B cell (primary cell): ENCODE results near the gene ANKRD24. TPM values are rescaled to one million over a fixed set of nuclear protein-coding genes. Genes with fewer than 3 reads are reported as not detected.
A peak's percentile ranks its signal among the peaks of the same experiment; 100 is the strongest.

Source experiments
- ATAC-seq: fragments of 200-7000 bp; cut with Tn5 transposase; one replicate; pipeline ENCODE4 v1.10.0; 2021; ENCODE audit warnings: low read depth, mild to moderate bottlenecking, moderate number of reproducible peaks, moderate library complexity
- CTCF ChIA-PET: fragments of 350-600 bp; sonication (Branson Sonifier 250); formaldehyde crosslinking; loops from one replicate; lab custom pipeline; 2021; ENCODE audit warnings: antibody characterized with exemption, inconsistent platforms; lab: Charles Lee
- POLR2A ChIA-PET: fragments of 350-600 bp; sonication (Branson Sonifier 250); formaldehyde crosslinking; loops from one replicate; lab custom pipeline; 2021; ENCODE audit warnings: antibody characterized with exemption; lab: Charles Lee
- DNase-seq: peaks from one replicate; pipeline ENCODE4 v3.0.0; 2013
- H2AFZ ChIP-seq: 2 replicates; pipeline ENCODE4 v1.6.1; 2012; ENCODE audit warnings: mild to moderate bottlenecking, low read depth, low read length; ENCODE audit not compliant: insufficient read depth, poor library complexity, severe bottlenecking
- H3K27ac ChIP-seq, 2 donors: 1 replicate in 1 of 2; 2 replicates in 1 of 2; pipeline ENCODE4 v1.5.1; 2012 to 2013; ENCODE audit warnings: low read length in 2 of 2, mild to moderate bottlenecking in 2 of 2, moderate library complexity in 1 of 2
- H3K27me3 ChIP-seq, 4 experiments: fragments of 200-600 bp in 1 of 4; sonication (generic) in 1 of 4; replicated peaks in 1 of 4; 1 replicate in 2 of 4; 2 replicates in 2 of 4; pipeline versions ENCODE4 v1.6.1 to v1.7.0; 2013 to 2016; ENCODE audit warnings: low read length in 3 of 4, mild to moderate bottlenecking in 2 of 4, mixed read lengths in 1 of 4, moderate library complexity in 1 of 4; ENCODE audit not compliant: insufficient read depth in 4 of 4, control insufficient read depth in 3 of 4; ENCODE audit errors: control extremely low read depth in 1 of 4
- H3K36me3 ChIP-seq, 2 experiments: replicated peaks in 1 of 2; 1 replicate in 1 of 2; 2 replicates in 1 of 2; pipeline versions ENCODE4 v1.6.1 to v1.7.1; 2013; ENCODE audit warnings: low read length in 1 of 2; ENCODE audit not compliant: insufficient read depth in 2 of 2, control insufficient read depth in 1 of 2; ENCODE audit errors: control extremely low read depth in 1 of 2, extremely low read depth in 1 of 2
- H3K4me1 ChIP-seq, 2 donors: fragments of 200-600 bp in 1 of 2; sonication (generic) in 1 of 2; 1 replicate in 1 of 2; 2 replicates in 1 of 2; pipeline versions ENCODE4 v1.5.1 to v1.6.1; 2013 to 2017; ENCODE audit warnings: low read length in 2 of 2; ENCODE audit not compliant: control insufficient read depth in 2 of 2, insufficient read depth in 2 of 2
- H3K4me2 ChIP-seq: replicated peaks from 2 replicates; pipeline ENCODE3; 2012; ENCODE audit warnings: mild to moderate bottlenecking, low read depth, low read length; ENCODE audit not compliant: poor library complexity, severe bottlenecking
- H3K4me3 ChIP-seq, 5 experiments: fragments of 200-600 bp in 1 of 5; sonication (generic) in 1 of 5; 1 replicate in 3 of 5; 2 replicates in 2 of 5; pipeline versions ENCODE4 v1.5.1 to v1.7.0; 2011 to 2016; ENCODE audit warnings: low read length in 4 of 5, mild to moderate bottlenecking in 4 of 5, low read depth in 2 of 5, control low read depth in 1 of 5, moderate library complexity in 1 of 5; ENCODE audit not compliant: insufficient read depth in 1 of 5; ENCODE audit errors: control extremely low read depth in 1 of 5, extremely low read depth in 1 of 5
- H3K79me2 ChIP-seq: fragments of 200-600 bp; sonication (generic); one replicate; pipeline ENCODE4 v1.6.0; 2016; ENCODE audit warnings: low read length; ENCODE audit not compliant: control insufficient read depth, insufficient read depth
- H3K9ac ChIP-seq: fragments of 200-600 bp; sonication (generic); 2 replicates; pipeline ENCODE4 v1.6.1; 2017; ENCODE audit warnings: mild to moderate bottlenecking, low read length, moderate library complexity
- H3K9me3 ChIP-seq, 3 donors: one replicate each; pipeline versions ENCODE4 v1.6.1 to v1.7.1; 2013; ENCODE audit warnings: low read length in 2 of 3; ENCODE audit not compliant: control insufficient read depth in 2 of 3, insufficient read depth in 1 of 3; ENCODE audit errors: control extremely low read depth in 1 of 3
- H4K20me1 ChIP-seq: 2 replicates; pipeline ENCODE4 v1.6.0; 2012; ENCODE audit warnings: mild to moderate bottlenecking, low read length; ENCODE audit not compliant: insufficient read depth, control insufficient read depth, poor library complexity, severe bottlenecking
- H3K27ac Mint-ChIP-seq: one replicate; pipeline ENCODE4 v1.8.0; 2021; ENCODE audit warnings: mixed read lengths
- H3K27me3 Mint-ChIP-seq: one replicate; pipeline ENCODE4 v1.8.0; 2021; ENCODE audit warnings: mixed read lengths
- H3K4me1 Mint-ChIP-seq: one replicate; pipeline ENCODE4 v1.8.0; 2021; ENCODE audit warnings: mixed read lengths
- H3K4me3 Mint-ChIP-seq: one replicate; pipeline ENCODE4 v1.8.0; 2021; ENCODE audit warnings: mixed read lengths
- H3K9me3 Mint-ChIP-seq: one replicate; pipeline ENCODE4 v1.8.0; 2022; ENCODE audit warnings: mixed read lengths; ENCODE audit not compliant: insufficient read depth
- EZH2 ChIP-seq: IDR thresholded peaks from 2 replicates; pipeline ENCODE4 v1.6.1; 2012; ENCODE audit warnings: borderline replicate concordance, low read depth, mild to moderate bottlenecking, moderate library complexity, low read length; ENCODE audit not compliant: insufficient read depth, poor library complexity, severe bottlenecking
- WGBS: methylation state at CpG from one replicate; pipeline ENCODE4 v1.1.5; 2013; ENCODE audit warnings: missing lambda C conversion rate; ENCODE audit not compliant: insufficient coverage; 5-methylcytosine and 5-hydroxymethylcytosine counted together
- intact Hi-C: fragments of 100-400 bp; cut with micrococcal nuclease; formaldehyde crosslinking; loops from one replicate; pipeline ENCODE4 v1.10.0; 2022
- polyA plus RNA-seq: library from polyadenylated mRNA; depleted of rRNA; stranded (reverse); fragments of >200 nt; gene quantifications from 2 replicates; pipeline ENCODE4 v1.2.3, GENCODE V29; 2012
- total RNA-seq, 2 donors: library from RNA; stranded (reverse); fragments of 120-200 nt in 1 of 2; gene quantifications; 1 replicate in 1 of 2; 2 replicates in 1 of 2; pipeline versions ENCODE4 v1.2.3 to v1.2.4, GENCODE V29; 2013 to 2022
- TF ChIP-seq, protein P1 (sequence below): fragments of 200-600 bp; IDR thresholded peaks from one replicate; pipeline ENCODE4 v1.8.0; 2022; ENCODE audit warnings: antibody characterized with exemption, mild to moderate bottlenecking

ANKRD24 gene
- total and polyA plus RNA-seq, 2 donors (not counting 1 experiment from before 2014, with no cell fraction given) = 0.37 to 1.5 TPM

DNA sequence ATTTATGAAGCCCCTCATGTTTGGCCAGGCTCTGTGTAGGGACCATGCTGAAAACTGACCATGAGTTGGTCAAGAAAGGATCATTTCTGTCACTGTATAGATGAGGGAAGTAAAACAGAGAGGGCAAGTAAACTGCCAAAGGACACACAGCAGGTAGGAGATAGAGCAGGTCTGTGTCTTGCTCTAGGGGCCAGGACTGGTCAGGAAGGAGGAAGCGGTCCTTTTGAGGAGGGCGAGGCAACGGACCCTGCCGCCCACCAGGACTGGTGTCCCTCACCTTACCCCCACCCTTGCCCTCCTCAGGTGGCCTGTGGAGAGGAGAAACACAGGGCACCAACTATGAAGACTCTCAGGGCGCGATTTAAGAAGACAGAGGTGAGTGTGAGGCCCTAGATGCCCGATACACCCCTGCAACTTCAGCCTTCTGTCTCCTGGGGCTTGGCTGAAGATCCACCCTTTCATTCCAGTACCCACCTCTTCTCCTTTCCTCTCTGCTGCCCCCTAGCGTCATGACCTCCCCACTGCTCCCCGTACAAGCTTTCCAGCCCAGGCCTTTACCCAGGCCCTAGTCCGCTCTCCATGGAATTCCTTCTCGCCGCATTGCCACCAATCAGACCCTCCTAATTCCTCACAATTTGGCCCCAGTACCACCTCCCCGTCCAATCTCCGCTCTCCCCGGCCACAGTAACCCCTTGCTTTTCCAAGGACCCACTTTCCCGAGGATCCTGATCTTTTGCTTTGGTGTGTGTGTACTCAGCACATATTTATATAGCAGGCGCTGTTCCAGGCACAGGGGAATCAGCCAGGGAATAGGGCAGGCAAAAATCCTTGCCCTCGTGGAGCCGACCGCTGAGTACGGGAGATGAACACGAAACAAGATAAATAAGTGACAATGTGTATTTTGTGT lies 3.9 kb downstream of the ANKRD24 start:
- peaks cover 19% of the 10 kb centered on the region for H3K4me1 Mint-ChIP-seq
- DNase-seq (peak; percentile 71), ATAC-seq (peak; percentile 28)
- ChIA-PET CTCF (interaction anchor here (0.5 to 1.3 kb wide), 4 partner anchors 14 to 199 kb away, joined by 3 to 6 read pairs (median 4); no protein-coding TSS in a partner anchor), POLR2A (interaction anchor here (0.6 kb wide), 1 partner anchor 199 kb away, joined by 6 read pairs; no protein-coding TSS in a partner anchor)
- TF ChIP-seq EZH2 = no peak
- TF ChIP-seq, protein P1, sequence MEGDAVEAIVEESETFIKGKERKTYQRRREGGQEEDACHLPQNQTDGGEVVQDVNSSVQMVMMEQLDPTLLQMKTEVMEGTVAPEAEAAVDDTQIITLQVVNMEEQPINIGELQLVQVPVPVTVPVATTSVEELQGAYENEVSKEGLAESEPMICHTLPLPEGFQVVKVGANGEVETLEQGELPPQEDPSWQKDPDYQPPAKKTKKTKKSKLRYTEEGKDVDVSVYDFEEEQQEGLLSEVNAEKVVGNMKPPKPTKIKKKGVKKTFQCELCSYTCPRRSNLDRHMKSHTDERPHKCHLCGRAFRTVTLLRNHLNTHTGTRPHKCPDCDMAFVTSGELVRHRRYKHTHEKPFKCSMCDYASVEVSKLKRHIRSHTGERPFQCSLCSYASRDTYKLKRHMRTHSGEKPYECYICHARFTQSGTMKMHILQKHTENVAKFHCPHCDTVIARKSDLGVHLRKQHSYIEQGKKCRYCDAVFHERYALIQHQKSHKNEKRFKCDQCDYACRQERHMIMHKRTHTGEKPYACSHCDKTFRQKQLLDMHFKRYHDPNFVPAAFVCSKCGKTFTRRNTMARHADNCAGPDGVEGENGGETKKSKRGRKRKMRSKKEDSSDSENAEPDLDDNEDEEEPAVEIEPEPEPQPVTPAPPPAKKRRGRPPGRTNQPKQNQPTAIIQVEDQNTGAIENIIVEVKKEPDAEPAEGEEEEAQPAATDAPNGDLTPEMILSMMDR = peak; percentile 58
- H3K9ac ChIP-seq = no peak overlapping the region
- 41% methylated on average over 18 of the region's 22 CpGs for WGBS
- H3K36me3 ChIP-seq = no peaks in the 10 kb centered on the region
- H3K9me3 Mint-ChIP-seq = no peaks in the 10 kb centered on the region
- intact Hi-C loops = loop anchor here (1.0 to 2.0 kb wide), 2 partner anchors 46 to 200 kb away; no protein-coding TSS in a partner anchor
- H3K27ac ChIP-seq = no peak overlapping the region
- H3K4me3 ChIP-seq = no peak overlapping the region
- H3K4me1 ChIP-seq = peaks cover 10 to 20% of the 10 kb centered on the region in 2 donors
- H3K4me2 ChIP-seq = no peak overlapping the region
- H3K27ac Mint-ChIP-seq = peak overlapping the region; percentile 43
- no peak overlapping the region for H2AFZ ChIP-seq
- no peak overlapping the region for H3K4me3 Mint-ChIP-seq
- peaks cover 15% of the 10 kb centered on the region for H3K27me3 Mint-ChIP-seq
- H3K79me2 ChIP-seq = peaks cover 6% of the 10 kb centered on the region
- peaks cover 0 to 4% (median 0%) of the 10 kb centered on the region in 4 experiments for H3K27me3 ChIP-seq
- H4K20me1 ChIP-seq = no peaks in the 10 kb centered on the region
- H3K9me3 ChIP-seq = peaks cover 0 to 4% (median 0%) of the 10 kb centered on the region in 3 donors
